Left ventricle myocardium superior (tissue), 1 donor: Measurements from ENCODE around the gene ADRB1. TPM values are rescaled to one million over a fixed set of nuclear protein-coding genes. Genes with fewer than 3 reads are reported as not detected.
A peak's percentile ranks its signal among the peaks of the same experiment; 100 is the strongest.

Experiments used
- ATAC-seq: fragments of 200-7000 bp; cut with Tn5 transposase; one replicate; pipeline ENCODE4 v1.9.1; 2020; ENCODE audit warnings: mild to moderate bottlenecking, moderate library complexity
- DNase-seq: peaks from one replicate; pipeline ENCODE4 v3.0.0-alpha.2; 2020
- intact Hi-C: fragments of 100-400 bp; cut with micrococcal nuclease; formaldehyde crosslinking; loops from one replicate; pipeline ENCODE4 v1.11.0; 2022
- total RNA-seq: library from RNA; stranded (reverse); fragmentation: NEBNext Ultra II Directional; extraction: Animal tissue kit (Norgen Biotek cat#: 25700); gene quantifications from one replicate; pipeline ENCODE4 v1.2.1, GENCODE V29; 2021
- donor health status: DM: no; HTN: yes; CAD: no; lungs with severe emphysema.

ADRB1 gene
- total RNA-seq, 1 donor from 2014 or later = 77.8 TPM

DNA sequence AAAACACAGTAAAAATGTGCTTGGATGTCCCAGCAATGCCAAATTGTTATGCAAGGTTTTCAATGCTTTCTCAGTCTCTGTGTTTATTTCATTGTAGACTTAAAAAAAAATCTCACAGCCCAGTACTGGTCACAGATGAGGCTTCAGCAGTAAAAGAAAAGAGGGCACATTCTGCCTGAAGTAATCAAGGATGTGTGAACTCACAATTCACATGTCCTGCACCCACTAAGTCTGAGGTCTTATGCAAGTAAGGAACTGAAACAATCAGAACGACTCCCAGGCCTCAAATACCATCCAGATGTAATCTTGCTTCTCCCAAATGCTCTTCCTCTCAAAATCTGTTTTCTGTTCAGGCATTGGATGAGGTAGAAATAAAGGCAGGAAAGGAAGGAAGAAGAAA, 33.7 kb downstream of the ADRB1 start:
- no peak for ATAC-seq
- intact Hi-C loops = no loop called here

GRCh38 chr10:114077815-114078219, 34.2 kb downstream of the ADRB1 start:
- intact Hi-C loops = no loop called here
- ATAC-seq (peak; percentile 62), DNase-seq (no peak)

More for the DNA sequence above, 33.7 kb downstream of the ADRB1 start:
- DNase-seq = no peak

- intact Hi-C loops = no loop called here
- no peak for DNase-seq
- no peak for ATAC-seq
Observed at GRCh38 chr10:114078346-114078745, 34.7 kb downstream of the ADRB1 start.

DNA sequence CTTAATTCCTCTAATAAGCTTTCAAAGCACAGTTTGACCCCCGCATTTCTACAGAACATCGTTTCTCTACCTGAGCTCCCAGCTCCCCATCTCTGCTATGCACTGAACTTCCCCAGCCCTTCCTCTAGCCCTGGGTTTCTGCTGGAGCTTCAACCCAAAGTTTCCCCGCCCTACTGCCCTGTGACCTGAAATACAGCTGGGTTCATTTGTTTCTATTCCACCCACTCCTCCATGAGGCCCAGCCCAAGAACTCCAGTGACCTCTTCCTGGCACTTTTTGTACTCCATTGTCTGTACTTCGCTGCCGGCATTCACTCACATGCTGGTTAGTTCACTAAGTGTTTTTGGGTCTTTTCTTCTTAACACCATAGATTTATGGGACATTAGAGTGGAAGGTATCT, 35.8 kb downstream of the ADRB1 start:
- no peak for DNase-seq
- no peak for ATAC-seq
- intact Hi-C loops = no loop called here

- DNase-seq (no peak), ATAC-seq (no peak)
- intact Hi-C loops = no loop called here
Observed at GRCh38 chr10:114081911-114082583, 38.4 kb downstream of the ADRB1 start.

DNA sequence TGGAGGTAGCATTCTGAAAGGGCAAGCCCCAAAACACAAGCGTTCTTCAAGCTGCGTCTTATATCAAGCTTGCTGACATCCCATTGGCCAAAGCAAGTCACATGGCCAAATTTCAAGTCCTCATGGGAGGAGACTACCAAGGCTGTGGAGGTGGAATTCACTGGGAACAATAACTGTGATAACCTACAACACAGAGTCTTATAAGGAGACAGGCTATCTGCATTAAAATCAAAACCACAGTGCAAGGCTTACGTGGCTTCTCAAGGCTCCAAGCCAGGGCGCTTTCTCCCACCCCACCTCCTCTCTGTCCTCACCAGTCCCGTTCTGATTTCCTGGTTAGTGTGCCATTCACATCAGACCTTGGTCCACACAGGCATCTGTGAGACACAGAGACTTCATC, 39.4 kb downstream of the ADRB1 start:
- DNase-seq (no peak), ATAC-seq (no peak)
- intact Hi-C loops = no loop called here

DNA sequence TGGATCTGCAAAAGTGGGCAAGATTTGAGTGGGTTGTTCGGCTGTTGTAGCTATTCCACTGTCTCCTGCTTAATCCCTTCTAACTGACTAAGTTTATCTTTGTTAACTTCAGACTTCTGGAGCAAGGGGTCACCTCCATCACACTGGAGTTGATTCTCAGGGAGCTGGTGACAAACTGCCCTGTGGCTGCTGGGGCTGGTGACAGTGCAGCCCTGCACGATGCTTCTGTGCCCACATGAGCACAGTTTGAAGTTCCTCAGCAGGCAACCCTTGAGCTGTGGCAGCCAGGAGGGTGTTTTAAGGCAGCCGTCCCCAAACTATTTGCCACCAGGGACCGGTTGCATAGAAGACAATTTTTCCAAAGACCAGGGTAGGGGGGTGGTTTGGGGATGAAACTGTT, 40.5 kb downstream of the ADRB1 start:
- intact Hi-C loops = no loop called here
- DNase-seq (no peak), ATAC-seq (no peak)

DNA sequence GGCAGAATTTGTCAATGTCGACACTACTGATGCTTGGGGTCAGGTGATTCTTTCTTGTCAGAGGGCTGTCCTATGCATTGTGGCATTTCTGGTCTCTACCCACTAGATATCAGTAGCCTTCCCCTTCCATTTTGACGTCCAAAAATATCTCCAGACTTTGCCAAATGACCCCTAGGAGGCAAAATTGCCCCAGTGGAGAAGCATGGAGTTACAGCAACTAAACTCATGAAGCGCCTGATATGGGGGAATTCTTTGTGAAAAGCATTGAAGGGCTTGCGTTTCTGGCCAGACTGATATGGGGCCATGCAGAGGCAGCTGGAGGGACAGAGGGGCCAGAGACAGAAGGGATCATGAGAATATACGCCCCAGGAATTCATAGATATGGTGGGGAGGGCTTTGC, 43.6 kb downstream of the ADRB1 start:
- ATAC-seq (no peak), DNase-seq (no peak)
- intact Hi-C loops = no loop called here

GRCh38 chr10:114087655-114088054, 44.0 kb downstream of the ADRB1 start:
- ATAC-seq = peak; percentile 63
- intact Hi-C loops = no loop called here

DNA sequence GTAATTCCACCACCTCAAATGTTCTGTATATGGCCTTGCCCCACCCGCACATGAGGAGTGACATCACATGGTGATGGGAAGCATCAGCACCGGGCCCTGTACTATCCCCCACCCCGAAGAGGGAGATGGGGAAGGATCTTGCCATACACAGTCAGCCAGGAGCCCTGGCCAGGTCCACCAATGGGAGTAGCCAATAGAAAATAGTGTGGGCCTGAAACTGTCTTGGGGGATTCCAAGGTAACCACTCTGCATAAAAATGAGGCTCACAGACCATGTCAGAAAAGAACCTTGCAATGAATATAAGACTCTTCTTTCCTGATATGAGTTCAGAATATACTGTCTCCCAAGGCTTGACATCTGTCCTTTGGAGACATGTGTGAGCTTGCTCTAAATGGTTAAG, 51.1 kb downstream of the ADRB1 start:
- ATAC-seq = no peak
- intact Hi-C loops = loop anchor here (10.0 kb wide), 1 partner anchor 180 kb away; no protein-coding TSS in a partner anchor
- DNase-seq = no peak

More at GRCh38 chr10:114087655-114088054, 44.0 kb downstream of the ADRB1 start:
- no peak for DNase-seq

DNA sequence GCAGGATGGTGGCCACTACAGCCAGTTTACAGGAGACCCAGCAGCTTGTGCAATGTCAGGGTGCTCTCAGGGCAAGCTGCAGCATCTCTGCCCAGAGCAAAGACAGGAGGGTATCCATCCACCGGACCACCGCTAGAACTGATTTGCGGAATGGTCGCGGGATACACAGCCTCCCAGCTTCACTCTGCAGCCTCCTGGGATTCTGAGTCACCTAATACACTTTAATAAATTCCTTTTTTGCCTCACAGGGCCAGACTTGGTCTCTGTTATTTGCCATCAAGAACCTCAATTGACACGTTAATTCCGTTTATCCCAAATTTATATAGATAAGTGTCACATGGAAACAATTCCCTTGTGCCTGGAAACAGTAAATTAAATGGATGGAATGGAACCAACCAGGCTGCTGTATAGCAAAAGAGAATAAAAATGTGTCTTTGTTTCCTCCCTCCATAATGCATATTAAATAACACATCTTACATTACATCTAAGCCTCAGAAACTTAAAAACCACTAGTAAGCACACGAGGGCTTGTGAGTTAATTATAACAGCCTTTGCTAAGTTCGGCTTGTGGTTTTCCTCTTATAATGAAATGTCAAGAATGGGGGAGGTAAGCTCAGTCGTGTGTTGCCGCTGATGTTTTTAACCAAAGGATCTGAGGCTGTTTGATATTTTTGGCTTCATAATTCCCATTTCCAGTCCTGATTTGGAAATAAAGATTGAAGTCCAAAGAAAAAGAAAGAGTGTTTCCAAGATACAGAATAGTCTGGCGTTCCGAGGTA, 52.1 kb downstream of the ADRB1 start:
- DNase-seq = no peak
- intact Hi-C loops = loop anchor here (10.0 kb wide), 1 partner anchor 181 kb away; no protein-coding TSS in a partner anchor
- ATAC-seq = no peak

Other genes with a start within 250 kb of the ADRB1 start
- gene DCLRE1A, start 189.8 kb upstream of the ADRB1 start, total RNA-seq = 6.3 TPM
- gene NHLRC2, start 189.2 kb upstream of the ADRB1 start, total RNA-seq = 76.9 TPM
- 17.7 TPM for gene CCDC186, start 130.3 kb downstream of the ADRB1 start, total RNA-seq
- gene TDRD1, start 135.5 kb downstream of the ADRB1 start, total RNA-seq = 2.7 TPM
- not detected for gene VWA2, start 195.4 kb downstream of the ADRB1 start, total RNA-seq